Keratinocyte (primary cell): Measurements from ENCODE around the gene RERE. TPM values are rescaled to one million over a fixed set of nuclear protein-coding genes. Genes with fewer than 3 reads are reported as not detected.
"Not testable (repeated sequence)": the region's sequence is repeated elsewhere in the genome, so short reads cannot be mapped to it uniquely, and the experiment has no call there.

Experiments used
- DNase-seq: peaks from one replicate; pipeline ENCODE4 v3.0.0-alpha.2; 2011; ENCODE audit warnings: low read depth, missing footprints, low spot score
- FAIRE-seq: peaks from 2 replicates; lab custom pipeline; 2011; peaks lifted over from hg19 to GRCh38; lab: Jason Lieb, UNC
- H2AFZ ChIP-seq: 2 replicates; pipeline ENCODE4 v1.6.0; 2012; ENCODE audit warnings: low read length, control low read depth, inconsistent platforms; ENCODE audit not compliant: control insufficient read depth
- H3K27ac ChIP-seq: 2 replicates; pipeline ENCODE4 v1.5.1; 2011; ENCODE audit warnings: low read length; ENCODE audit not compliant: control insufficient read depth, insufficient read depth
- H3K27me3 ChIP-seq: 3 replicates; pipeline ENCODE4 v1.6.0; 2011; ENCODE audit warnings: low read length; ENCODE audit not compliant: control insufficient read depth, insufficient read depth; ENCODE audit errors: extremely low read depth
- H3K36me3 ChIP-seq, 2 experiments: 2 replicates in 1 of 2; 3 replicates in 1 of 2; pipeline ENCODE4 v1.5.1; 2011; ENCODE audit warnings: low read length in 2 of 2, mild to moderate bottlenecking in 1 of 2; ENCODE audit not compliant: control insufficient read depth in 2 of 2, insufficient read depth in 2 of 2; ENCODE audit errors: extremely low read depth in 1 of 2
- H3K4me1 ChIP-seq: 3 replicates; pipeline ENCODE4 v1.5.1; 2011; ENCODE audit warnings: low read length; ENCODE audit not compliant: control insufficient read depth, insufficient read depth; ENCODE audit errors: extremely low read depth
- H3K4me2 ChIP-seq: 3 replicates; pipeline ENCODE4 v1.6.0; 2011; ENCODE audit warnings: low read depth, low read length; ENCODE audit not compliant: control insufficient read depth, insufficient read depth; ENCODE audit errors: extremely low read depth
- H3K4me3 ChIP-seq, 3 experiments: fragments of 200-600 bp in 1 of 3; sonication (generic) in 1 of 3; 2 replicates in 2 of 3; 3 replicates in 1 of 3; pipeline ENCODE4 v1.5.1; 2011 to 2016; ENCODE audit warnings: low read length in 3 of 3, mild to moderate bottlenecking in 3 of 3, control low read depth in 2 of 3, inconsistent platforms in 1 of 3, low read depth in 1 of 3, mixed read lengths in 1 of 3, mixed run types in 1 of 3, moderate library complexity in 1 of 3; ENCODE audit not compliant: control insufficient read depth in 2 of 3, insufficient read depth in 2 of 3; ENCODE audit errors: extremely low read depth in 1 of 3
- H3K79me2 ChIP-seq: 2 replicates; pipeline ENCODE4 v1.6.0; 2012; ENCODE audit warnings: low read length; ENCODE audit not compliant: control insufficient read depth, insufficient read depth
- H3K9ac ChIP-seq: 3 replicates; pipeline ENCODE4 v1.6.0; 2011; ENCODE audit warnings: low read length; ENCODE audit not compliant: control insufficient read depth, insufficient read depth; ENCODE audit errors: extremely low read depth
- H3K9me1 ChIP-seq: 3 replicates; pipeline ENCODE4 v1.6.0; 2011; ENCODE audit warnings: low read length; ENCODE audit not compliant: control insufficient read depth, insufficient read depth; ENCODE audit errors: extremely low read depth
- H3K9me3 ChIP-seq: 2 replicates; pipeline ENCODE4 v1.5.1; 2012; ENCODE audit warnings: low read depth, low read length; ENCODE audit not compliant: control insufficient read depth
- H4K20me1 ChIP-seq: 3 replicates; pipeline ENCODE4 v1.6.0; 2011; ENCODE audit warnings: low read length; ENCODE audit not compliant: control insufficient read depth, insufficient read depth; ENCODE audit errors: extremely low read depth
- EZH2 ChIP-seq: IDR thresholded peaks from one replicate; pipeline ENCODE4 v1.6.1; 2012; ENCODE audit warnings: inconsistent platforms, mild to moderate bottlenecking, low read length, moderate library complexity
- dilution Hi-C: fragments of 300-500 bp; cut with MboI; formaldehyde crosslinking; loops from one replicate; pipeline ENCODE4 v1.7.0; 2020; ENCODE audit warnings: low sequenced_read_pairs; ENCODE audit not compliant: extremely low pct_ligation_motif_present
- polyA plus RNA-seq, 5 experiments: library from polyadenylated mRNA; depleted of rRNA in 3 of 5; stranded (reverse) in 3 of 5; stranded (forward) in 1 of 5; unstranded in 1 of 5; fragments of >200 nt; gene quantifications; 1 replicate in 1 of 5; 2 replicates in 3 of 5; 3 replicates in 1 of 5; pipeline versions ENCODE4 v1.2.1 to v1.2.3, GENCODE V29; 2011 to 2012; ENCODE audit warnings: missing spikeins in 2 of 5, low read depth in 1 of 5, low replicate concordance in 1 of 5
- TF ChIP-seq, protein P1 (sequence below), 3 experiments: IDR thresholded peaks in 1 of 3; conservative IDR thresholded peaks in 1 of 3; optimal IDR thresholded peaks in 1 of 3; 2 replicates in 2 of 3; 3 replicates in 1 of 3; pipeline versions ENCODE3 to v1.5.1; 2011; ENCODE audit warnings: low read length in 3 of 3, mild to moderate bottlenecking in 3 of 3, moderate library complexity in 2 of 3, control low read depth in 1 of 3, inconsistent platforms in 1 of 3; ENCODE audit not compliant: insufficient read depth in 2 of 3; ENCODE audit errors: extremely low read depth in 1 of 3

RERE gene
- polyA plus RNA-seq, 1 donor (not counting 4 experiments of a cell fraction or from before 2014, with no cell fraction given) = 3.8 TPM

- H2AFZ ChIP-seq = no peak overlapping the region
- FAIRE-seq (no peak), DNase-seq (no peak)
- no peak overlapping the region for H3K27ac ChIP-seq
- no peak overlapping the region for H3K4me3 ChIP-seq
- no peaks in the 10 kb centered on the region for H4K20me1 ChIP-seq
- H3K4me2 ChIP-seq = no peak overlapping the region
- no peaks in the 10 kb centered on the region for H3K9me3 ChIP-seq
- dilution Hi-C loops = no loop called here
- no peaks in the 10 kb centered on the region for H3K79me2 ChIP-seq
- TF ChIP-seq, protein P1, sequence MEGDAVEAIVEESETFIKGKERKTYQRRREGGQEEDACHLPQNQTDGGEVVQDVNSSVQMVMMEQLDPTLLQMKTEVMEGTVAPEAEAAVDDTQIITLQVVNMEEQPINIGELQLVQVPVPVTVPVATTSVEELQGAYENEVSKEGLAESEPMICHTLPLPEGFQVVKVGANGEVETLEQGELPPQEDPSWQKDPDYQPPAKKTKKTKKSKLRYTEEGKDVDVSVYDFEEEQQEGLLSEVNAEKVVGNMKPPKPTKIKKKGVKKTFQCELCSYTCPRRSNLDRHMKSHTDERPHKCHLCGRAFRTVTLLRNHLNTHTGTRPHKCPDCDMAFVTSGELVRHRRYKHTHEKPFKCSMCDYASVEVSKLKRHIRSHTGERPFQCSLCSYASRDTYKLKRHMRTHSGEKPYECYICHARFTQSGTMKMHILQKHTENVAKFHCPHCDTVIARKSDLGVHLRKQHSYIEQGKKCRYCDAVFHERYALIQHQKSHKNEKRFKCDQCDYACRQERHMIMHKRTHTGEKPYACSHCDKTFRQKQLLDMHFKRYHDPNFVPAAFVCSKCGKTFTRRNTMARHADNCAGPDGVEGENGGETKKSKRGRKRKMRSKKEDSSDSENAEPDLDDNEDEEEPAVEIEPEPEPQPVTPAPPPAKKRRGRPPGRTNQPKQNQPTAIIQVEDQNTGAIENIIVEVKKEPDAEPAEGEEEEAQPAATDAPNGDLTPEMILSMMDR (optimal IDR thresholded peaks at IDR 0.05 in 1 of 3, IDR thresholded peaks at IDR 0.05 in 1 of 3, conservative IDR thresholded peaks at IDR 0.05 in 1 of 3; ENCODE audit: extremely low read depth in 1 of 3, insufficient read depth in 2 of 3, low read length in 3 of 3) = no peak
- TF ChIP-seq EZH2 = no peak
- no peaks in the 10 kb centered on the region for H3K27me3 ChIP-seq
- no peak overlapping the region for H3K9ac ChIP-seq
- peaks cover 5% of the 10 kb centered on the region for H3K4me1 ChIP-seq
- peaks cover 0 to 6% of the 10 kb centered on the region in 2 experiments for H3K36me3 ChIP-seq
- no peaks in the 10 kb centered on the region for H3K9me1 ChIP-seq
These were observed 369.8 kb downstream of the RERE start for GRCh38 chr1:8447616-8448150.

GRCh38 chr1:8446119-8446518 is 371.3 kb downstream of the RERE start:
- FAIRE-seq, DNase-seq, H4K20me1 ChIP-seq, H3K79me2 ChIP-seq, H3K27ac ChIP-seq, H3K9ac ChIP-seq, H3K4me2 ChIP-seq, H3K4me3 ChIP-seq, H3K9me1 ChIP-seq, H3K36me3 ChIP-seq, H3K27me3 ChIP-seq, H2AFZ ChIP-seq, H3K4me1 ChIP-seq, H3K9me3 ChIP-seq, dilution Hi-C loops: not testable (repeated sequence)
